SK-N-SH (cell line): ENCODE data around the gene ZNF608. TPM values are rescaled to one million over a fixed set of nuclear protein-coding genes. Genes with fewer than 3 reads are reported as not detected.

Experiments used
- CTCF ChIA-PET: fragments of 300-600, 350-600 bp; formaldehyde crosslinking; extraction: SDS; loops from one replicate; lab custom pipeline; 2021; lab: Yijun Ruan, JAX
- POLR2A ChIA-PET: fragments of 350-600 bp; sonication (Branson Sonifier 250); formaldehyde crosslinking; extraction: SDS; loops from one replicate; lab custom pipeline; 2020; ENCODE audit warnings: antibody characterized with exemption, inconsistent platforms; lab: Yijun Ruan, JAX
- DNase-seq: peaks from one replicate; pipeline ENCODE4 v3.0.0; 2012
- H2AFZ ChIP-seq: fragments of 200-600 bp; sonication (generic); 2 replicates; pipeline ENCODE4 v1.8.1; 2016; ENCODE audit warnings: antibody characterized with exemption, mild to moderate bottlenecking, low read depth
- H3F3A ChIP-seq: fragments of 200-600 bp; sonication (generic); replicated peaks from 2 replicates; pipeline ENCODE3; 2016; ENCODE audit warnings: antibody characterized with exemption, mild to moderate bottlenecking; ENCODE audit not compliant: insufficient read depth
- H3K27ac ChIP-seq, 2 experiments: fragments of 200-500 bp in 1 of 2; fragments of 200-600 bp in 1 of 2; sonication (Bioruptor generic) in 1 of 2; sonication (generic), shearing (Covaris generic) in 1 of 2; 2 replicates each; pipeline versions ENCODE4 v1.5.1 to v1.6.1; 2014 to 2016; ENCODE audit warnings: low read depth in 2 of 2, inconsistent platforms in 1 of 2, low read length in 1 of 2, mild to moderate bottlenecking in 1 of 2, mixed read lengths in 1 of 2
- H3K27me3 ChIP-seq: fragments of 200-600 bp; sonication (generic), shearing (Covaris generic); 2 replicates; pipeline ENCODE4 v1.6.1; 2016; ENCODE audit warnings: mixed run types; ENCODE audit not compliant: insufficient read depth
- H3K36me3 ChIP-seq, 2 experiments: fragments of 200-500 bp in 1 of 2; fragments of 200-600 bp in 1 of 2; sonication (Bioruptor generic) in 1 of 2; sonication (generic) in 1 of 2; replicated peaks in 1 of 2; 2 replicates each; pipeline versions ENCODE3 to v1.5.1; 2014 to 2016; ENCODE audit warnings: low read length in 1 of 2, mild to moderate bottlenecking in 1 of 2; ENCODE audit not compliant: insufficient read depth in 2 of 2, control insufficient read depth in 1 of 2
- H3K4me1 ChIP-seq, 2 experiments: fragments of 200-500 bp in 1 of 2; fragments of 200-600 bp in 1 of 2; sonication (Bioruptor generic) in 1 of 2; sonication (generic), shearing (Covaris generic) in 1 of 2; 2 replicates each; pipeline versions ENCODE4 v1.5.1 to v1.6.1; 2014 to 2016; ENCODE audit warnings: low read depth in 1 of 2, low read length in 1 of 2, mixed run types in 1 of 2; ENCODE audit not compliant: insufficient read depth in 2 of 2, control insufficient read depth in 1 of 2
- H3K4me2 ChIP-seq: fragments of 200-600 bp; sonication (generic), shearing (Covaris generic); 2 replicates; pipeline ENCODE4 v1.6.1; 2017; ENCODE audit warnings: mixed run types
- H3K4me3 ChIP-seq, 2 experiments: fragments of 200-500 bp in 1 of 2; fragments of 200-600 bp in 1 of 2; sonication (Bioruptor generic) in 1 of 2; sonication (generic), shearing (Covaris generic) in 1 of 2; 2 replicates each; pipeline versions ENCODE4 v1.5.1 to v1.8.1; 2014 to 2016; ENCODE audit warnings: low read depth in 2 of 2, inconsistent platforms in 1 of 2, low read length in 1 of 2, mild to moderate bottlenecking in 1 of 2, mixed read lengths in 1 of 2, moderate library complexity in 1 of 2
- H3K79me2 ChIP-seq: fragments of 200-600 bp; sonication (generic); 2 replicates; pipeline ENCODE4 v1.8.1; 2017; ENCODE audit warnings: mild to moderate bottlenecking; ENCODE audit not compliant: insufficient read depth
- H3K9ac ChIP-seq: fragments of 200-600 bp; sonication (generic); 2 replicates; pipeline ENCODE4 v1.6.1; 2017; ENCODE audit warnings: mixed run types
- H3K9me2 ChIP-seq: fragments of 200-600 bp; sonication (generic); 2 replicates; pipeline ENCODE4 v1.6.1; 2017; ENCODE audit warnings: mixed run types
- H3K9me3 ChIP-seq: fragments of 200-600 bp; sonication (generic); 2 replicates; pipeline ENCODE4 v1.6.1; 2017; ENCODE audit warnings: mixed run types, mild to moderate bottlenecking, moderate library complexity
- H4K20me1 ChIP-seq: fragments of 200-600 bp; sonication (generic); 2 replicates; pipeline ENCODE4 v1.6.1; 2017; ENCODE audit warnings: mild to moderate bottlenecking, mixed run types; ENCODE audit not compliant: insufficient read depth
- FOSL2 ChIP-seq: IDR thresholded peaks from 2 replicates; pipeline ENCODE4 v1.4.0; 2012; ENCODE audit warnings: low read depth, mild to moderate bottlenecking, moderate library complexity, borderline replicate concordance
- FOXJ3 ChIP-seq: sonication (generic); formaldehyde crosslinking; IDR thresholded peaks from 2 replicates; pipeline ENCODE4 v1.5.1; 2020; ENCODE audit warnings: mild to moderate bottlenecking, missing genetic modification reagents
- NRF1 ChIP-seq: IDR thresholded peaks from 2 replicates; pipeline ENCODE4 v1.6.1; 2012; ENCODE audit warnings: low read depth, mild to moderate bottlenecking, low read length
- RCOR1 ChIP-seq: fragments of 150-350 bp; IDR thresholded peaks from 2 replicates; pipeline ENCODE4 v1.6.1; 2017; ENCODE audit warnings: antibody characterized with exemption, low read length
- REST ChIP-seq: IDR thresholded peaks from 2 replicates; pipeline ENCODE4 v1.6.1; 2012; ENCODE audit warnings: mild to moderate bottlenecking, low read depth, low read length, moderate library complexity
- SIN3A ChIP-seq: IDR thresholded peaks from 2 replicates; pipeline ENCODE4 v1.6.1; 2012; ENCODE audit warnings: low read depth, mild to moderate bottlenecking, low read length, moderate library complexity, borderline replicate concordance
- SMC3 ChIP-seq: IDR thresholded peaks from 2 replicates; pipeline ENCODE4 v1.6.1; 2012; ENCODE audit warnings: low read depth, low read length, improper control_type of control experiment
- TEAD4 ChIP-seq: IDR thresholded peaks from 2 replicates; pipeline ENCODE4 v1.4.0; 2012; ENCODE audit warnings: mild to moderate bottlenecking, borderline replicate concordance; ENCODE audit not compliant: insufficient read depth
- whole genome bisulfite sequencing: methylation state at CpG from one replicate; pipeline ENCODE4 v1.1.6; 2017; ENCODE audit warnings: low lambda C conversion rate; 5-methylcytosine and 5-hydroxymethylcytosine counted together
- polyA plus RNA-seq, 3 experiments: library from polyadenylated mRNA; depleted of rRNA; stranded (reverse); fragments of >200 nt; gene quantifications; 2 replicates each; pipeline ENCODE4 v1.2.3, GENCODE V29; 2012
- TF ChIP-seq, protein P1 (sequence below): fragments of 200-600 bp; sonication (generic); IDR thresholded peaks from 2 replicates; pipeline ENCODE4 v1.6.1; 2017; ENCODE audit warnings: antibody characterized with exemption, mild to moderate bottlenecking, moderate library complexity
- TF ChIP-seq, protein P2 (sequence below): IDR thresholded peaks from 2 replicates; pipeline ENCODE4 v1.4.0; 2012; ENCODE audit warnings: low read depth, borderline replicate concordance
- TF ChIP-seq, protein P3 (sequence below): IDR thresholded peaks from 2 replicates; pipeline ENCODE4 v1.4.0; 2012; ENCODE audit warnings: low read depth, borderline replicate concordance

Gene ZNF608
- polyA plus RNA-seq, 1 of the 3 experiments (the other 2 are of a cell fraction), result 4.9 TPM

DNA sequence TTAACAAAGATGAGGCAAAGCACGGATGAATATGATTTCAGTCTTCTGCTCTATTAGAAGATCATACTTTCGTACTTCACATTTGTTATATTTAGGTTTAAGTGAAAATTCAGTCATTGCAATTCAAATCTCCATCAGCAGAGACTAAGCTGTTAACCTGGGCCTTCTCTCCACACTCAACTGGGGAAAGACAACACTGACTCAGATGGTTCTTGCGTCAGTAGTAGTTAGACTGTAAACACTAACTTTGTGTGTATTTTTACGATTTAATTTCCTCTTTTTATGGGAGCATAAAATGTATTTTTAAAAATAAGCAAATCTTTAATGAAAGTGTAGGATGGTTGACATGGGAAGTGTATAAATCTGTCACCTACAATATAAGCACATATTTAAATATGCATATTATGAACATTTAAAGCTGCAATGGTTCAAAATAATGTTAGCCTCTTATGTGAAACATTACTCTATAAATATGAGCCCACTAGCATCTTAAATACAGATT is 42.7 kb upstream of the ZNF608 start:
- Histone ChIP-seq H3K27me3 (no peaks in the 10 kb centered on the region), H3K27ac (no peak overlapping the region), H3K9me3 (no peaks in the 10 kb centered on the region), H3K36me3 (no peaks in the 10 kb centered on the region), H3K9me2 (no peaks in the 10 kb centered on the region), H3F3A (peaks cover 7% of the 10 kb centered on the region), H3K4me2 (no peak overlapping the region), H3K4me3 (no peak overlapping the region), H4K20me1 (no peaks in the 10 kb centered on the region), H2AFZ (no peak overlapping the region), H3K9ac (no peak overlapping the region), H3K4me1 (no peaks in the 10 kb centered on the region; a peak in 1 of 4 replicates), H3K79me2 (no peaks in the 10 kb centered on the region)
- CTCF ChIA-PET, result no interaction called here
- WGBS, result 79% methylated on average over 4 of the region's 4 CpGs
- POLR2A ChIA-PET, result no interaction called here
- no peak for DNase-seq
- TF ChIP-seq SIN3A (no peak), RCOR1 (no peak), TEAD4 (no peak), FOSL2 (no peak), FOXJ3 (CRISPR knock-in tag) (no peak), NRF1 (no peak), REST (no peak), SMC3 (no peak)
- TF ChIP-seq, protein P1, sequence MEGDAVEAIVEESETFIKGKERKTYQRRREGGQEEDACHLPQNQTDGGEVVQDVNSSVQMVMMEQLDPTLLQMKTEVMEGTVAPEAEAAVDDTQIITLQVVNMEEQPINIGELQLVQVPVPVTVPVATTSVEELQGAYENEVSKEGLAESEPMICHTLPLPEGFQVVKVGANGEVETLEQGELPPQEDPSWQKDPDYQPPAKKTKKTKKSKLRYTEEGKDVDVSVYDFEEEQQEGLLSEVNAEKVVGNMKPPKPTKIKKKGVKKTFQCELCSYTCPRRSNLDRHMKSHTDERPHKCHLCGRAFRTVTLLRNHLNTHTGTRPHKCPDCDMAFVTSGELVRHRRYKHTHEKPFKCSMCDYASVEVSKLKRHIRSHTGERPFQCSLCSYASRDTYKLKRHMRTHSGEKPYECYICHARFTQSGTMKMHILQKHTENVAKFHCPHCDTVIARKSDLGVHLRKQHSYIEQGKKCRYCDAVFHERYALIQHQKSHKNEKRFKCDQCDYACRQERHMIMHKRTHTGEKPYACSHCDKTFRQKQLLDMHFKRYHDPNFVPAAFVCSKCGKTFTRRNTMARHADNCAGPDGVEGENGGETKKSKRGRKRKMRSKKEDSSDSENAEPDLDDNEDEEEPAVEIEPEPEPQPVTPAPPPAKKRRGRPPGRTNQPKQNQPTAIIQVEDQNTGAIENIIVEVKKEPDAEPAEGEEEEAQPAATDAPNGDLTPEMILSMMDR, result no peak
- TF ChIP-seq, protein P2, sequence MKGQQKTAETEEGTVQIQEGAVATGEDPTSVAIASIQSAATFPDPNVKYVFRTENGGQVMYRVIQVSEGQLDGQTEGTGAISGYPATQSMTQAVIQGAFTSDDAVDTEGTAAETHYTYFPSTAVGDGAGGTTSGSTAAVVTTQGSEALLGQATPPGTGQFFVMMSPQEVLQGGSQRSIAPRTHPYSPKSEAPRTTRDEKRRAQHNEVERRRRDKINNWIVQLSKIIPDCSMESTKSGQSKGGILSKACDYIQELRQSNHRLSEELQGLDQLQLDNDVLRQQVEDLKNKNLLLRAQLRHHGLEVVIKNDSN, result no peak
- TF ChIP-seq, protein P3, sequence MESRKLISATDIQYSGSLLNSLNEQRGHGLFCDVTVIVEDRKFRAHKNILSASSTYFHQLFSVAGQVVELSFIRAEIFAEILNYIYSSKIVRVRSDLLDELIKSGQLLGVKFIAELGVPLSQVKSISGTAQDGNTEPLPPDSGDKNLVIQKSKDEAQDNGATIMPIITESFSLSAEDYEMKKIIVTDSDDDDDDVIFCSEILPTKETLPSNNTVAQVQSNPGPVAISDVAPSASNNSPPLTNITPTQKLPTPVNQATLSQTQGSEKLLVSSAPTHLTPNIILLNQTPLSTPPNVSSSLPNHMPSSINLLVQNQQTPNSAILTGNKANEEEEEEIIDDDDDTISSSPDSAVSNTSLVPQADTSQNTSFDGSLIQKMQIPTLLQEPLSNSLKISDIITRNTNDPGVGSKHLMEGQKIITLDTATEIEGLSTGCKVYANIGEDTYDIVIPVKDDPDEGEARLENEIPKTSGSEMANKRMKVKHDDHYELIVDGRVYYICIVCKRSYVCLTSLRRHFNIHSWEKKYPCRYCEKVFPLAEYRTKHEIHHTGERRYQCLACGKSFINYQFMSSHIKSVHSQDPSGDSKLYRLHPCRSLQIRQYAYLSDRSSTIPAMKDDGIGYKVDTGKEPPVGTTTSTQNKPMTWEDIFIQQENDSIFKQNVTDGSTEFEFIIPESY, result no peak
